GM21737 (cell line): ENCODE results near the gene STX5.
"Not testable (repeated sequence)": the region's sequence is repeated elsewhere in the genome, so short reads cannot be mapped to it uniquely, and the experiment has no call there.

Source experiments
- ATAC-seq: cut with Tn5 transposase; IDR thresholded peaks from one replicate; pipeline ENCODE4 v1.9.1; 2021; ENCODE audit warnings: mild to moderate bottlenecking, moderate library complexity; ENCODE audit not compliant: unreplicated experiment

The STX5 gene

GRCh38 chr11:62788991-62789390, 42.9 kb downstream of the STX5 start:
- ATAC-seq, result no peak

GRCh38 chr11:62787005-62787759, 44.7 kb downstream of the STX5 start, which contains the start of gene TMEM179B:
TMEM179B (plus strand) TSS chr11:62787402; CDS start chr11:62787432, 30 bp downstream.
- peak; percentile 61 for ATAC-seq

DNA sequence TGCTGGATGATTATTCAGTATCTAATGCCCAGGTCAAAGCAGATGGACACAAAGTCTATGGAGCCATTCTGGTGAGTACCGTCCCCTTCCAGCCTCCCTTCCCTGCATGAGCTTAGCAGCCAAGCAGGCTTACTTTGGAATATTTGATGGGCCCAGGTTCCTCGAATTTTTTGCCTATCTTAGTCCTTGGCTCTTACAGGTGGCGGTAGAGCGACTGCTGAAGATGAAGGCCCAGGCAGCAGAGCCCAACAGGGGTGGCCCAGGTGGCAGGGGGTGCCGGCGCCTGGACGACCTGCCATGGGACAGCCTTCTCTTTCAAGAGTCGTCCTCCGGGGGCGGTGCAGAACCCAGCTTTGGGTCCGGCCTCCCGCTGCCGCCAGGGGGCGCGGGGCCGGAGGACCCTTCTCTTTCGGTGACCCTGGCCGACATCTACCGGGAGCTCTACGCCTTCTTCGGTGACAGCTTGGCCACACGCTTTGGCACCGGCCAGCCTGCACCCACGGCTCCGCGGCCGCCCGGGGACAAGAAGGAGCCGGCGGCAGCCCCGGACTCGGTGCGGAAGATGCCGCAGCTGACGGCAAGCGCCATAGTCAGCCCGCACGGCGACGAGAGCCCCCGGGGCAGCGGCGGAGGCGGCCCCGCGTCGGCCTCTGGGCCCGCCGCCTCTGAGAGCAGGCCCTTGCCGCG, 45.4 kb downstream of the STX5 start:
- peak; percentile 51 for ATAC-seq

DNA sequence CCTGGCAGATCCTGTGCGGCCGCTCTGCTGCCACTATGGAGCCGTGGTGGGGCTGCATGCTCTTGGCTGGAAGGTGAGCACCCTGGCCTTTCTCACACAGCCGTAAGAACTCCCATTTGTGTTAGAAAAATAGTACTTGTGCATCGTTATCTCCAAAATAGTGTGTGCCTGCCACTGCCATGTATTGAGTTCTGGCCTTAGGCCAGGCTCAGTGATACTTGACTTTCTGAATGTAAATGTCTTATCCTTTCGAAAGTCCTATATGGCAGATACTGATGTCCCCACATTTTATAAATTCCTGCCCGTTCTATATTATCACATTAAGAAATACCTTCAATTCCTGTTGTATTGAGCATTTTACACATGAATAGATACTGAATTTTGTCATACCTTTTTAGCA, 49.1 kb downstream of the STX5 start:
- ATAC-seq, result no peak

DNA sequence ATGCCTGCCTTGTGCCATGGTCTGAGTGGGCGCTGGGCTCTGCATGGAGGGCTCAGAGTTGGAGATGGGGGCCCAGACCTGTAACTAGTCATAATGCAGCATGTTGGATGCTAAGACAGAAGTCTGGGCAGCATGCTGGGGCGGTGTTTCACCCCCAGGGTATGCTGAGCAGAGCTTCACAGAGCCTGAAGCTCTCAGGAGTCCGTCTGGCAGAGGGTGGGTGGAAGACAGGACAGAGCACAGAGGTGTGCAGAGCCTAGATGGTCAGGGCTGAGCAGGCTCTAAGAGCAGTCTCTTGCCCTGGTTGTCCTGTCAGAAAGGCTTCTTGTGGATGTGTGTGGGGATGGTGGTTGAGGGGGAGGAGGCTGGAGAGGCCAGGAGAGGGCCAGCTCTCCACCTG, 53.4 kb downstream of the STX5 start:
- no peak for ATAC-seq

GRCh38 chr11:62777389-62777788, 54.5 kb downstream of the STX5 start:
- no peak for ATAC-seq

DNA sequence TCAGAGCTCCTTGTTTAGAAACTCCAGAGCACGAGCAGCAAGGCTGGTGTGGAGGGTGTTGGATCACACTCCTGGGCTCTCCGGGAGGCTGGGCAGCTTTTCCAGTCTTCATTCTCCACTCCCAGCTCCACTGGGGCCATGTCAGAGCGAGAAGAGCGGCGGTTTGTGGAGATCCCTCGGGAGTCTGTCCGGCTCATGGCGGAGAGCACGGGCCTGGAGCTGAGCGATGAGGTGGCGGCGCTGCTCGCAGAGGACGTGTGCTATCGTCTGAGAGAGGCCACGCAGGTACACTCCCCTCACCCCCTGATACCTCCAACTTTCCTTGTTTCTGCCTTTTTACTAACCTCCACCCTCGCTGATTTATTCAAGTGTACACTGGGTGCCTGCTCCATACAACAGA, 56.2 kb downstream of the STX5 start:
- no peak for ATAC-seq

DNA sequence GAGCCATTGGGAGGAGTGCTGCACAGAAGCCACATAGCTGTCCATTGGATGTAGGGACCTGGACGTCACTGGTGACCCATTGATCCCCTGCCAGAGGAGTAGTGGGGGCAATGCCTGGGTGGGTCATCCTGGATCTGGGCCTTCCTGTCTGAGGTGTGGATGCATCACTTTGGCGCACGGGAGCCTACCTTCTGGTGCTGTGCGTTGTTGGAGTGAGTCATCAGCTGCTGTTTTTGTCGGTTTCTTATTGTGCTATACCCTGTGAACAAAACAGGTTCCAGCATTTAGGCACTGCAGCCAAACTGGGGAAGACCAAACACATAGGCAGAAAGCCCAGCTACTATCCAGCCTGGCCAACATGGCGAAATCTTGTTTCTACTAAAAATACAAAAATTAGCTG, 57.4 kb downstream of the STX5 start:
- no peak for ATAC-seq

DNA sequence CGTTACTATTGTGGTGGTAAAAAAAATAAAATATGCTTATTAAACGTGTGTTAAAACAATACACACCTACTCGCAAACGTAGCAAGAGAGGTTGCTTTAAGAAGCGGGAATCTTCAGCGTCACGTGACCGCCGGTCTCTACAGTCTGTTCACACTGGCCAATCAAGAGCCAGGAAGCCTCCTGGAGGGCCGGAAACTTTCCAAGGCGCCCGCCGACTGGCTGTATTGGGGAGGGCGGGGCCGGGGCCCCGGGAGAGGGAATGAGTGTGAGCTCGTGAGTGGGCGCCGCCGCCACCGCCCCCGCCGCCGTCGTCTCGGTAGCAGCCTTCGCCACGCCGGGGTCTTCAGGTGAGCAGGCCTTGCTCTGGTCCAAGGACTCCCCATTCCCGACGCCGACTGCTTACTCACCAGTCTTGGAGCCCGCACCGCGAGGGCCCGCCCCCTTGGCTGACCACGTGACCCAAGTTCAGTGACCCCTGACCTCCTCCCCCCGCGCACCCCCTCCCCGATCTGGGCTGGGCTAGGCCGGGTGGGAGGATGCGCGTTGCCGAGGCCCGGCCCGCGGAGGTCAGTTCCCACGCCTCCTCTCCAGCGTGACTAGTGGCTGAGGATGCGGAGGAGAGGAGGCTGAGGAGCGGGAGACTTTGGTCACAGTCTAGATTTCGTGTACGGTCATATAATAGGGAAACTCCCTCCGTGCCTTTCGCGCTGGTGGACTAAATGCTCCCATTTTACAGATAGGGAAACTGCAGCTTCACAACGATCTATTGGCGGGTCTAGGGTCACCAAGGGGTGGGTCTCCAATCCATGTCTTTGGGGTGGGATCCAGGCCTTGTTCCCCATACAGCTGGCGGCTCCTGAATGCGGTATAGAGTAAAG, 60.5 kb downstream of the STX5 start, which contains the start of gene TAF6L:
Gene TAF6L, plus strand, starts transcription at position 253 of the 878 bp plus-strand sequence. CDS start 4,388 bp downstream, outside the sequence.
- peak; percentile 74 for ATAC-seq

DNA sequence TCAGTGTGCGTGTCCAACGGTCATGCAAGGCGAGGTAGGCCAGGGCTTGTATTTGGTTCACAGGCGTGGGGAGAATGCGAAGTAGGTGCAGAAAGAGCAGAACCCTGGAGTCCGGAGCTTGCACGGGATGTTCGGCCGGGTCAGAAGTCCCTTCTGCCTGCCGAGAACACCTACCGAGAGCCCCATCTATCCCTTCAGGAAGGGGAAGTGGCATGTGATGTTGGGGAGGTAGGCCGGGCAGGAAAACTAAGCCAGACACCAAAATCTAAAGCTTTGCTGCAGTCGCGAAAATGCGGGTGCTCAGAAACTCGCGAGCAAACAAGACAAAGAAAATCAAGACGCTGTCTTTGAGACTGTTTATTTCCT, 61.1 kb downstream of the STX5 start:
- ATAC-seq, result no peak

- not testable (repeated sequence) for ATAC-seq
These were observed 71.0 kb downstream of the STX5 start for GRCh38 chr11:62760867-62761227.

GRCh38 chr11:62757846-62758788, 73.7 kb downstream of the STX5 start:
- ATAC-seq, result no peak
